H1 (cell line): ENCODE data around the gene ENPP1. TPM values are rescaled to one million over a fixed set of nuclear protein-coding genes. Genes with fewer than 3 reads are reported as not detected.

Experiments used
- CTCF ChIA-PET: fragments of 300-600 bp; sonication (Branson Sonifier 250); formaldehyde crosslinking; loops from one replicate; lab custom pipeline; 2021; ENCODE audit not compliant: partially characterized antibody; lab: Charles Lee
- POLR2A ChIA-PET: fragments of 300-600 bp; sonication (Branson Sonifier 250); formaldehyde crosslinking; loops from one replicate; lab custom pipeline; 2021; ENCODE audit warnings: inconsistent platforms; ENCODE audit not compliant: partially characterized antibody; lab: Charles Lee
- DNase-seq, 2 experiments: peaks; one replicate each; pipeline versions ENCODE4 v3.0.0 to v3.0.0-alpha.2; 2010 to 2022; ENCODE audit warnings: low spot score in 2 of 2, low read depth in 1 of 2, mixed read lengths in 1 of 2
- FAIRE-seq: peaks from 2 replicates; lab custom pipeline; 2011; peaks lifted over from hg19 to GRCh38; lab: Jason Lieb, UNC
- H2AFZ ChIP-seq: 2 replicates; pipeline ENCODE4 v1.8.1; 2012; ENCODE audit warnings: low read length, inconsistent platforms
- H2AK5ac ChIP-seq: 2 replicates; pipeline ENCODE4 v1.6.1; 2013; ENCODE audit warnings: low read depth, low read length
- H2BK120ac ChIP-seq: replicated peaks from 2 replicates; pipeline ENCODE3; 2013; ENCODE audit warnings: low read depth, low read length, inconsistent platforms
- H2BK12ac ChIP-seq: 2 replicates; pipeline ENCODE4 v1.6.1; 2013; ENCODE audit warnings: low read depth, low read length
- H2BK15ac ChIP-seq: 2 replicates; pipeline ENCODE4 v1.6.1; 2013; ENCODE audit warnings: low read length
- H2BK20ac ChIP-seq: 2 replicates; pipeline ENCODE4 v1.6.1; 2013; ENCODE audit warnings: low read length
- H2BK5ac ChIP-seq: 2 replicates; pipeline ENCODE4 v1.6.1; 2013; ENCODE audit warnings: low read depth, low read length
- H3K14ac ChIP-seq: 2 replicates; pipeline ENCODE4 v1.6.1; 2013; ENCODE audit warnings: inconsistent platforms; ENCODE audit not compliant: insufficient read length
- H3K18ac ChIP-seq: 2 replicates; pipeline ENCODE4 v1.6.1; 2013; ENCODE audit warnings: low read length; ENCODE audit errors: extremely low read depth
- H3K23ac ChIP-seq: 2 replicates; pipeline ENCODE4 v1.6.1; 2013; ENCODE audit warnings: inconsistent platforms; ENCODE audit not compliant: insufficient read length
- H3K23me2 ChIP-seq: 2 replicates; pipeline ENCODE4 v1.6.1; 2013; ENCODE audit warnings: low read depth, low read length
- H3K27ac ChIP-seq: 2 replicates; pipeline ENCODE4 v1.6.1; 2011; ENCODE audit warnings: low read depth, low read length, inconsistent platforms
- H3K27me3 ChIP-seq, 4 experiments: replicated peaks in 1 of 4; 1 replicate in 1 of 4; 2 replicates in 3 of 4; pipeline versions ENCODE4 v1.6.1 to v1.8.1; 2011 to 2013; ENCODE audit warnings: low read length in 3 of 4, mild to moderate bottlenecking in 3 of 4, inconsistent platforms in 2 of 4, mixed read lengths in 2 of 4, moderate library complexity in 1 of 4; ENCODE audit not compliant: control insufficient read depth in 3 of 4, insufficient read depth in 3 of 4; ENCODE audit errors: extremely low read depth in 1 of 4
- H3K36me3 ChIP-seq, 4 experiments: 2 replicates each; pipeline versions ENCODE4 v1.6.1 to v1.8.1; 2011 to 2013; ENCODE audit warnings: mild to moderate bottlenecking in 4 of 4, low read length in 3 of 4, moderate library complexity in 2 of 4, control low read depth in 1 of 4, inconsistent platforms in 1 of 4; ENCODE audit not compliant: insufficient read depth in 4 of 4, control insufficient read depth in 2 of 4
- H3K4ac ChIP-seq: replicated peaks from 2 replicates; pipeline ENCODE3; 2013; ENCODE audit warnings: low read length, low read depth, mixed read lengths, inconsistent platforms; ENCODE audit not compliant: insufficient read length
- H3K4me1 ChIP-seq, 4 experiments: replicated peaks in 1 of 4; 1 replicate in 1 of 4; 2 replicates in 3 of 4; pipeline versions ENCODE4 v1.6.1 to v1.8.1; 2011 to 2013; ENCODE audit warnings: low read length in 3 of 4, inconsistent platforms in 2 of 4, mixed read lengths in 1 of 4; ENCODE audit not compliant: insufficient read depth in 4 of 4, control insufficient read depth in 3 of 4
- H3K4me2 ChIP-seq, 2 experiments: 2 replicates each; pipeline versions ENCODE4 v1.6.1 to v1.8.1; 2011 to 2013; ENCODE audit warnings: low read depth in 2 of 2, low read length in 2 of 2, control low read depth in 1 of 2, inconsistent platforms in 1 of 2, mild to moderate bottlenecking in 1 of 2; ENCODE audit not compliant: insufficient read depth in 1 of 2
- H3K4me3 ChIP-seq, 4 experiments: fragments of 200-600, 300-600 bp in 1 of 4; sonication (generic), shearing (Covaris generic), sonication (Bioruptor Twin) in 1 of 4; 2 replicates each; pipeline versions ENCODE4 v1.5.1 to v1.8.1; 2011 to 2016; ENCODE audit warnings: low read length in 4 of 4, low read depth in 3 of 4, control low read depth in 2 of 4, inconsistent platforms in 2 of 4, mild to moderate bottlenecking in 2 of 4, mixed read lengths in 1 of 4, moderate library complexity in 1 of 4; ENCODE audit not compliant: insufficient read depth in 2 of 4; ENCODE audit errors: extremely low read depth in 1 of 4
- H3K56ac ChIP-seq: replicated peaks from 2 replicates; pipeline ENCODE3; 2013; ENCODE audit warnings: low read depth, mild to moderate bottlenecking, mixed read lengths, low read length, inconsistent platforms; ENCODE audit not compliant: insufficient read length
- H3K79me1 ChIP-seq: 2 replicates; pipeline ENCODE4 v1.6.1; 2013; ENCODE audit warnings: low read depth, low read length, control low read depth
- H3K79me2 ChIP-seq, 2 experiments: 2 replicates each; pipeline versions ENCODE4 v1.6.1 to v1.8.1; 2012 to 2013; ENCODE audit warnings: low read length in 2 of 2, mild to moderate bottlenecking in 2 of 2, inconsistent platforms in 1 of 2; ENCODE audit not compliant: insufficient read depth in 2 of 2, control insufficient read depth in 1 of 2
- H3K9ac ChIP-seq, 4 experiments: replicated peaks in 1 of 4; 1 replicate in 1 of 4; 2 replicates in 3 of 4; pipeline versions ENCODE4 v1.6.1 to v1.8.1; 2011 to 2013; ENCODE audit warnings: low read depth in 3 of 4, low read length in 3 of 4, control low read depth in 2 of 4, mild to moderate bottlenecking in 2 of 4, moderate library complexity in 2 of 4, inconsistent platforms in 1 of 4; ENCODE audit errors: extremely low read depth in 1 of 4
- H3K9me3 ChIP-seq, 2 experiments: 2 replicates each; pipeline versions ENCODE4 v1.6.1 to v1.8.1; 2012 to 2013; ENCODE audit warnings: mild to moderate bottlenecking in 2 of 2, moderate library complexity in 2 of 2, control low read depth in 1 of 2, inconsistent platforms in 1 of 2, low read depth in 1 of 2, low read length in 1 of 2, mixed read lengths in 1 of 2; ENCODE audit not compliant: insufficient read depth in 2 of 2
- H4K20me1 ChIP-seq, 2 experiments: replicated peaks in 1 of 2; 2 replicates each; pipeline versions ENCODE3 to v1.8.1; 2011 to 2013; ENCODE audit warnings: inconsistent platforms in 2 of 2, low read length in 2 of 2, mild to moderate bottlenecking in 1 of 2; ENCODE audit not compliant: insufficient read depth in 2 of 2, control insufficient read depth in 1 of 2
- H4K5ac ChIP-seq: 2 replicates; pipeline ENCODE4 v1.6.1; 2013; ENCODE audit warnings: low read length, low read depth, mixed read lengths, inconsistent platforms; ENCODE audit not compliant: insufficient read length
- H4K8ac ChIP-seq: 2 replicates; pipeline ENCODE4 v1.8.0; 2013; ENCODE audit warnings: mild to moderate bottlenecking, moderate library complexity, low read length, inconsistent platforms; ENCODE audit not compliant: insufficient read depth; ENCODE audit errors: extremely low read depth
- H4K91ac ChIP-seq: replicated peaks from 2 replicates; pipeline ENCODE3; 2013; ENCODE audit warnings: low read length, mixed read lengths, inconsistent platforms; ENCODE audit not compliant: insufficient read length
- CREB1 ChIP-seq: IDR thresholded peaks from 2 replicates; pipeline ENCODE4 v1.6.1; 2012; ENCODE audit warnings: inconsistent platforms
- CTBP2 ChIP-seq: IDR thresholded peaks from 2 replicates; pipeline ENCODE4 v1.7.0; 2011; ENCODE audit warnings: borderline replicate concordance, mild to moderate bottlenecking, moderate library complexity, mixed read lengths, low read length; ENCODE audit not compliant: insufficient read depth, insufficient read length
- GABPA ChIP-seq: IDR thresholded peaks from 2 replicates; pipeline ENCODE4 v1.6.1; 2011; ENCODE audit warnings: mild to moderate bottlenecking, low read length, moderate library complexity, borderline replicate concordance; ENCODE audit not compliant: insufficient read depth
- SIRT6 ChIP-seq: IDR thresholded peaks from one replicate; pipeline ENCODE4 v1.7.1; 2012; ENCODE audit warnings: low read length, inconsistent platforms
- SP1 ChIP-seq: IDR thresholded peaks from 2 replicates; pipeline ENCODE4 v1.6.1; 2011; ENCODE audit warnings: low read depth, low read length
- SUZ12 ChIP-seq: fragments of 200-600 bp; sonication (generic); IDR thresholded peaks from 2 replicates; pipeline ENCODE4 v1.6.1; 2012; ENCODE audit warnings: mild to moderate bottlenecking, inconsistent platforms, low read length, moderate library complexity, mixed read lengths
- WGBS, 2 experiments: shearing (Covaris generic) in 1 of 2; methylation state at CpG; one replicate each; pipeline versions ENCODE4 v1.1.6 to v1.1.7; 2013 to 2015; ENCODE audit warnings: low lambda C conversion rate in 2 of 2, mixed read lengths in 2 of 2, inconsistent platforms in 1 of 2, low coverage in 1 of 2, missing lambda C conversion rate in 1 of 2; ENCODE audit not compliant: insufficient replicate concordance in 2 of 2, insufficient coverage in 1 of 2, insufficient read length in 1 of 2; ENCODE audit errors: extremely low coverage in 1 of 2, missing lambda C conversion rate in 1 of 2; 5-methylcytosine and 5-hydroxymethylcytosine counted together
- polyA plus RNA-seq, 7 experiments: library from polyadenylated mRNA; depleted of rRNA in 3 of 7; stranded (reverse) in 5 of 7; unstranded in 2 of 7; fragments of >200 nt in 5 of 7; fragments of 200-250 nt in 2 of 7; gene quantifications; 1 replicate in 5 of 7; 2 replicates in 1 of 7; 4 replicates in 1 of 7; pipeline versions ENCODE4 v1.2.1 to v1.2.3, GENCODE V29; 2011 to 2013; ENCODE audit warnings: missing spikeins in 2 of 7, mixed read lengths in 2 of 7
- total RNA-seq: library from RNA; stranded (reverse); fragmentation: NEBNext Ultra II Directional; extraction: Animal tissue kit (Norgen Biotek cat#: 25700); gene quantifications from 2 replicates; pipeline ENCODE4 v1.2.1, GENCODE V29; 2021

ENPP1 gene
- total and polyA plus RNA-seq, 2 of the 8 experiments (the other 6 are each of a cell fraction or from before 2014, with no cell fraction given), result 10.1 to 39.1 TPM

DNA sequence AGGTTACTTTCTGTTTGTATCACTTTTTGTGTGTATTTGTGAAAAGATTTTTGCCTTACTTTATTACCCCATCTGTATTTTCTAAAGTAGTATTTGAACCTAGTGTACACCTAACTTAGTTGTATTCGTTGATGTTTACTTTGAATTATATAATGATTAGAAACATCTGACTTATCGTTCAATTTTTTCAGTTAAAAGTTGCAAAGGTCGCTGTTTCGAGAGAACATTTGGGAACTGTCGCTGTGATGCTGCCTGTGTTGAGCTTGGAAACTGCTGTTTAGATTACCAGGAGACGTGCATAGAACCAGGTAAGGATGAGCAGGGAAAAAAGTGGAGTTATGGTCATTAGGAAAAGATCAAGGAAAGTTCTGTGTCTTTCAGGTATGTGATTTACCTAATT lies 42.0 kb downstream of the ENPP1 start:
- no peak for FAIRE-seq
- H3K79me2 ChIP-seq, result no peaks in the 10 kb centered on the region
- no peak overlapping the region for H3K4ac ChIP-seq
- no peak overlapping the region for H2BK12ac ChIP-seq
- no peaks in the 10 kb centered on the region for H3K4me1 ChIP-seq
- H3K23ac ChIP-seq, result no peak overlapping the region
- H3K56ac ChIP-seq, result no peak overlapping the region
- DNase-seq, result no peak
- H3K18ac ChIP-seq, result no peak overlapping the region
- ChIA-PET POLR2A (no interaction called here), CTCF (interaction anchor here (1.6 kb wide), 1 partner anchor 155 kb away, joined by 3 read pairs; no protein-coding TSS in a partner anchor)
- no peak overlapping the region for H2BK15ac ChIP-seq
- H3K27me3 ChIP-seq, result no peaks in the 10 kb centered on the region
- no peak overlapping the region for H3K27ac ChIP-seq
- no peak overlapping the region for H4K91ac ChIP-seq
- no peak overlapping the region for H3K4me3 ChIP-seq
- H2BK5ac ChIP-seq, result no peak overlapping the region
- H4K20me1 ChIP-seq, result no peaks in the 10 kb centered on the region
- H2AK5ac ChIP-seq, result no peak overlapping the region
- no peaks in the 10 kb centered on the region for H3K9me3 ChIP-seq
- no peaks in the 10 kb centered on the region for H3K23me2 ChIP-seq
- peaks cover 0 to 5% (median 3%) of the 10 kb centered on the region in 4 experiments; a peak in 3 of 8 replicates for H3K36me3 ChIP-seq
- H2AFZ ChIP-seq, result no peak overlapping the region
- TF ChIP-seq SIRT6 (no peak), GABPA (no peak), SP1 (no peak), CREB1 (no peak), CTBP2 (no peak), SUZ12 (no peak)
- WGBS, 2 experiments, result 87% methylated on average over 6 of the region's 6 CpGs; no CpG with 5 or more reads in 1 of the 2 experiments
- H3K79me1 ChIP-seq, result no peaks in the 10 kb centered on the region; the same call in 1 of the 2 replicates
- H2BK20ac ChIP-seq, result no peak overlapping the region
- no peak overlapping the region for H4K8ac ChIP-seq
- H2BK120ac ChIP-seq, result no peak overlapping the region
- H3K4me2 ChIP-seq, result no peak overlapping the region
- H4K5ac ChIP-seq, result no peak overlapping the region
- no peak overlapping the region for H3K9ac ChIP-seq
- H3K14ac ChIP-seq, result no peak overlapping the region
